ENCODE measurements around the gene MSMB.

DNA sequence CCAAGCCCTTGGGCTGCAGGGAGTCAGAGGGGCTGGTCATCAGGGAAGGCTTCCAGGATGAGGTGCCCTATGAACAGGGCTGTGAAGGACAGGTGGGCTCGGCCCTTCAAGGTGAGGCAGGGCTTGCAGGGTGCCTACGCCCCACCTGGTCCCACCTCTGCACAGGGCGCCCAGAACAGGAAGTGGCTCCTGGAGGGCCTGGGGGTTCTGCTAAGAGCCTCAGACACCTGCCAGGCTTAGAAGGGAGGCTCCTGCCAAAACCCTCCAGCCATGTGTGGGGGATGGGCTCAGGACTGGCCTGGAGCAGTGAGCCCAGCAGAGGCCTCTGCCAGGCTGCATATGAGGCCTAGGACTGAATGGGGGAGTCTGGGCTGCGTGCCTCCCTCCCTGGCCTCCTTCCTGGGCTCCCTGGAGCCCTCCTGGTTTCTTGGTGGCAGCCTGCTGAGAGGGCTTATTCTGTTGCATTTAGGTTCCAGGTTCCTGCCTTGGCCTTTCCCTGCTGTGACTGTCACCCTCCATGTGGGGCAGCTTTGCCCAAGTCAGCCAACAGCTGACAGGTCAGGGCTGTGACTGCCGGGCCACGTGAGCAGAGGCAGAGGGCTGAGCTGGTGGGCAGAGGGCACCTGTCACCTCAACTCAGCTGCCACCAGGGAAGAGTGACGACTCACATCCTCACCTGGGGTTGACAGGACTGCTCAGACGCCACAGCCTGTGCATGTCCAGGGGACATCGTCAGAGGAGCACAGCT is 45.2 kb upstream of the MSMB start:
- TF ChIP-seq EZH2 (IDR thresholded peaks at IDR 0.05; ENCODE audit: borderline replicate concordance, low read depth, low read length, poor library complexity, severe bottlenecking) (no peak), CTCF (conservative IDR thresholded peaks at IDR 0.05; ENCODE audit: low read depth, low read length) (no peak)

Measured in A673 (cell line).